HCT116 (cell line): Measurements from ENCODE around the gene UTF1. TPM values are rescaled to one million over a fixed set of nuclear protein-coding genes. Genes with fewer than 3 reads are reported as not detected.

Experiments used
- ATAC-seq: fragments of 200-7000 bp; cut with Tn5 transposase; 2 replicates; pipeline ENCODE4 v1.9.1; 2020; ENCODE audit warnings: mild to moderate bottlenecking, moderate library complexity
- BruUV-seq: library from RNA; stranded (reverse); fragments of 400-500 nt; replicated peaks from 2 replicates; lab custom pipeline; 2021; lab: Mats Ljungman, UMichigan
- CTCF ChIA-PET: fragments of 300-600 bp; sonication (Branson Sonifier 250); formaldehyde crosslinking; loops from one replicate; lab custom pipeline; 2021; ENCODE audit warnings: antibody characterized with exemption; lab: Charles Lee
- POLR2A ChIA-PET: fragments of 300-600, 350-600 bp; sonication (Branson Sonifier 250); formaldehyde crosslinking; loops from one replicate; lab custom pipeline; 2021; ENCODE audit warnings: antibody characterized with exemption; lab: Charles Lee
- RAD21 ChIA-PET, 2 experiments: fragments of 300-600 bp; sonication (Branson Sonifier 250); formaldehyde crosslinking; loops; one replicate each; lab custom pipeline; 2023; ENCODE audit warnings: low total read pairs in 2 of 2; ENCODE audit not compliant: uncharacterized antibody in 2 of 2, unreplicated experiment in 2 of 2, low non-redundant PET in 1 of 2; lab: Charles Lee
- DNase-seq: peaks from one replicate; pipeline ENCODE4 v3.0.0-alpha.2; 2010; ENCODE audit warnings: low read depth, low spot score
- H2AFZ ChIP-seq: fragments of 200-600 bp; shearing (Covaris generic), sonication (generic); 2 replicates; pipeline ENCODE4 v1.6.1; 2017; ENCODE audit warnings: low read depth, mixed run types, mixed read lengths, antibody characterized with exemption, low read length; ENCODE audit not compliant: poor library complexity, severe bottlenecking
- H3K27ac ChIP-seq: 2 replicates; pipeline ENCODE4 v1.5.1; 2012; ENCODE audit warnings: low read depth, low read length
- H3K27me3 ChIP-seq: fragments of 200-600 bp; sonication (generic); 2 replicates; pipeline ENCODE4 v1.6.1; 2016; ENCODE audit warnings: mixed run types, low read length, mixed read lengths; ENCODE audit not compliant: insufficient read depth
- H3K36me3 ChIP-seq, 2 experiments: fragments of 200-500 bp in 1 of 2; fragments of 200-600 bp in 1 of 2; sonication (Bioruptor generic) in 1 of 2; sonication (generic) in 1 of 2; 2 replicates each; pipeline versions ENCODE4 v1.5.1 to v1.6.1; 2014 to 2016; ENCODE audit warnings: low read length in 2 of 2, inconsistent platforms in 1 of 2, mixed read lengths in 1 of 2, mixed run types in 1 of 2; ENCODE audit not compliant: insufficient read depth in 2 of 2, control insufficient read depth in 1 of 2
- H3K4me1 ChIP-seq, 2 experiments: fragments of 200-600 bp in 1 of 2; sonication (generic) in 1 of 2; 2 replicates each; pipeline versions ENCODE4 v1.5.1 to v1.6.1; 2012 to 2017; ENCODE audit warnings: low read length in 2 of 2, inconsistent platforms in 1 of 2, mild to moderate bottlenecking in 1 of 2, mixed read lengths in 1 of 2, mixed run types in 1 of 2, moderate library complexity in 1 of 2; ENCODE audit not compliant: insufficient read depth in 2 of 2, control insufficient read depth in 1 of 2
- H3K4me2 ChIP-seq: fragments of 200-600 bp; sonication (generic); 2 replicates; pipeline ENCODE4 v1.6.1; 2017; ENCODE audit warnings: mixed run types, low read length, mixed read lengths
- H3K4me3 ChIP-seq, 2 experiments: fragments of 200-600 bp in 1 of 2; sonication (generic) in 1 of 2; replicated peaks in 1 of 2; 2 replicates each; pipeline ENCODE4 v1.5.1; 2011 to 2016; ENCODE audit warnings: low read length in 2 of 2, control low read depth in 1 of 2, low read depth in 1 of 2, mild to moderate bottlenecking in 1 of 2, mixed read lengths in 1 of 2, mixed run types in 1 of 2
- H3K79me2 ChIP-seq: fragments of 200-600 bp; sonication (generic); 2 replicates; pipeline ENCODE4 v1.6.1; 2017; ENCODE audit warnings: mild to moderate bottlenecking, mixed run types, low read length, moderate library complexity, mixed read lengths; ENCODE audit not compliant: insufficient read depth
- H3K9ac ChIP-seq: fragments of 200-600 bp; sonication (generic); 2 replicates; pipeline ENCODE4 v1.6.1; 2016; ENCODE audit warnings: low read length, mixed read lengths
- H3K9me2 ChIP-seq: fragments of 200-600 bp; sonication (generic), shearing (Covaris generic); 2 replicates; pipeline ENCODE4 v1.6.1; 2017; ENCODE audit warnings: mixed run types, mild to moderate bottlenecking, moderate library complexity; ENCODE audit not compliant: insufficient read depth
- H3K9me3 ChIP-seq, 2 experiments: fragments of 200-500 bp in 1 of 2; fragments of 200-600 bp in 1 of 2; sonication (Bioruptor generic) in 1 of 2; sonication (generic) in 1 of 2; 2 replicates each; pipeline ENCODE4 v1.6.1; 2014 to 2017; ENCODE audit warnings: low read length in 2 of 2, mixed read lengths in 2 of 2, inconsistent platforms in 1 of 2, low read depth in 1 of 2, mild to moderate bottlenecking in 1 of 2, mixed run types in 1 of 2, moderate library complexity in 1 of 2; ENCODE audit not compliant: control insufficient read depth in 1 of 2, insufficient read depth in 1 of 2
- H4K20me1 ChIP-seq: fragments of 200-600 bp; sonication (generic), shearing (Covaris generic); 2 replicates; pipeline ENCODE4 v1.6.1; 2017; ENCODE audit warnings: mixed run types, mild to moderate bottlenecking, moderate library complexity; ENCODE audit not compliant: insufficient read depth
- ATF3 ChIP-seq: IDR thresholded peaks from 2 replicates; pipeline ENCODE4 v1.6.1; 2012
- CBX3 ChIP-seq: IDR thresholded peaks from 2 replicates; pipeline ENCODE4 v1.6.1; 2012; ENCODE audit warnings: low read depth
- CEBPB ChIP-seq: IDR thresholded peaks from 2 replicates; pipeline ENCODE4 v1.6.1; 2012; ENCODE audit warnings: low read depth
- EGR1 ChIP-seq: IDR thresholded peaks from 2 replicates; pipeline ENCODE4 v1.6.1; 2012; ENCODE audit warnings: low read depth
- ELF1 ChIP-seq: IDR thresholded peaks from 2 replicates; pipeline ENCODE4 v1.6.1; 2012; ENCODE audit warnings: low read depth, borderline replicate concordance
- EZH2 ChIP-seq: fragments of 200-600 bp; sonication (generic); IDR thresholded peaks from 2 replicates; pipeline ENCODE4 v1.6.1; 2017; ENCODE audit warnings: antibody characterized with exemption, mixed run types
- EZH2phosphoT487 ChIP-seq: fragments of 200-600 bp; IDR thresholded peaks from 2 replicates; pipeline ENCODE4 v1.6.1; 2018; ENCODE audit warnings: antibody characterized with exemption, borderline replicate concordance
- FOSL1 ChIP-seq: IDR thresholded peaks from 2 replicates; pipeline ENCODE4 v1.6.1; 2012; ENCODE audit warnings: low read depth
- JUND ChIP-seq: IDR thresholded peaks from 2 replicates; pipeline ENCODE4 v1.6.1; 2012
- MAX ChIP-seq: IDR thresholded peaks from 2 replicates; pipeline ENCODE4 v1.6.1; 2012
- POLR2AphosphoS5 ChIP-seq: IDR thresholded peaks from 2 replicates; pipeline ENCODE4 v1.6.1; 2011; ENCODE audit warnings: mild to moderate bottlenecking, low read depth, low read length, moderate library complexity
- REST ChIP-seq: IDR thresholded peaks from 2 replicates; pipeline ENCODE4 v1.6.1; 2012; ENCODE audit warnings: low read depth
- SP1 ChIP-seq: IDR thresholded peaks from 2 replicates; pipeline ENCODE4 v1.6.1; 2012; ENCODE audit warnings: low read depth
- YY1 ChIP-seq: IDR thresholded peaks from 2 replicates; pipeline ENCODE4 v1.6.1; 2011; ENCODE audit warnings: low read length, low read depth, moderate library complexity, mild to moderate bottlenecking; ENCODE audit not compliant: insufficient replicate concordance; ENCODE audit errors: extremely low read depth
- ZBTB33 ChIP-seq: IDR thresholded peaks from 2 replicates; pipeline ENCODE4 v1.6.1; 2011; ENCODE audit warnings: mild to moderate bottlenecking, low read length, moderate library complexity; ENCODE audit not compliant: insufficient replicate concordance; ENCODE audit errors: extremely low read depth
- ZFX ChIP-seq: fragments of 450-650 bp; IDR thresholded peaks from 2 replicates; pipeline ENCODE4 v1.6.1; 2017
- intact Hi-C: fragments of 100-400 bp; cut with micrococcal nuclease; formaldehyde crosslinking; loops from 2 replicates; pipeline ENCODE4 v1.10.0; 2022
- total RNA-seq: library from RNA; stranded (reverse); gene quantifications from one replicate; pipeline ENCODE4 v1.2.1, GENCODE V29; 2021; ENCODE audit not compliant: unreplicated experiment
- TF ChIP-seq, protein P1 (sequence below), 3 experiments: fragments of 200-600 bp in 1 of 3; sonication (generic) in 1 of 3; IDR thresholded peaks in 2 of 3; conservative IDR thresholded peaks in 1 of 3; 2 replicates each; pipeline ENCODE4 v1.5.1; 2012 to 2017; ENCODE audit warnings: low read depth in 2 of 3, low read length in 2 of 3, antibody characterized with exemption in 1 of 3, borderline replicate concordance in 1 of 3, control low read depth in 1 of 3, mild to moderate bottlenecking in 1 of 3, mixed read lengths in 1 of 3, mixed run types in 1 of 3, moderate library complexity in 1 of 3; ENCODE audit not compliant: insufficient read depth in 1 of 3

Gene UTF1
- total RNA-seq, 1 experiment from 2014 or later: not detected

- TF ChIP-seq, protein P1, sequence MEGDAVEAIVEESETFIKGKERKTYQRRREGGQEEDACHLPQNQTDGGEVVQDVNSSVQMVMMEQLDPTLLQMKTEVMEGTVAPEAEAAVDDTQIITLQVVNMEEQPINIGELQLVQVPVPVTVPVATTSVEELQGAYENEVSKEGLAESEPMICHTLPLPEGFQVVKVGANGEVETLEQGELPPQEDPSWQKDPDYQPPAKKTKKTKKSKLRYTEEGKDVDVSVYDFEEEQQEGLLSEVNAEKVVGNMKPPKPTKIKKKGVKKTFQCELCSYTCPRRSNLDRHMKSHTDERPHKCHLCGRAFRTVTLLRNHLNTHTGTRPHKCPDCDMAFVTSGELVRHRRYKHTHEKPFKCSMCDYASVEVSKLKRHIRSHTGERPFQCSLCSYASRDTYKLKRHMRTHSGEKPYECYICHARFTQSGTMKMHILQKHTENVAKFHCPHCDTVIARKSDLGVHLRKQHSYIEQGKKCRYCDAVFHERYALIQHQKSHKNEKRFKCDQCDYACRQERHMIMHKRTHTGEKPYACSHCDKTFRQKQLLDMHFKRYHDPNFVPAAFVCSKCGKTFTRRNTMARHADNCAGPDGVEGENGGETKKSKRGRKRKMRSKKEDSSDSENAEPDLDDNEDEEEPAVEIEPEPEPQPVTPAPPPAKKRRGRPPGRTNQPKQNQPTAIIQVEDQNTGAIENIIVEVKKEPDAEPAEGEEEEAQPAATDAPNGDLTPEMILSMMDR (IDR thresholded peaks at IDR 0.05 in 2 of 3, conservative IDR thresholded peaks at IDR 0.05 in 1 of 3; ENCODE audit: borderline replicate concordance in 1 of 3, insufficient read depth in 1 of 3, low read depth in 2 of 3, low read length in 2 of 3): no peak
- no peak for TF ChIP-seq CBX3
- no peak for TF ChIP-seq YY1
- no peak for TF ChIP-seq ZFX
- TF ChIP-seq ATF3: no peak
- TF ChIP-seq FOSL1: no peak
- no peak for TF ChIP-seq EGR1
These were observed 23.4 kb downstream of the UTF1 start (continued) for GRCh38 chr10:133253361-133253955.

DNA sequence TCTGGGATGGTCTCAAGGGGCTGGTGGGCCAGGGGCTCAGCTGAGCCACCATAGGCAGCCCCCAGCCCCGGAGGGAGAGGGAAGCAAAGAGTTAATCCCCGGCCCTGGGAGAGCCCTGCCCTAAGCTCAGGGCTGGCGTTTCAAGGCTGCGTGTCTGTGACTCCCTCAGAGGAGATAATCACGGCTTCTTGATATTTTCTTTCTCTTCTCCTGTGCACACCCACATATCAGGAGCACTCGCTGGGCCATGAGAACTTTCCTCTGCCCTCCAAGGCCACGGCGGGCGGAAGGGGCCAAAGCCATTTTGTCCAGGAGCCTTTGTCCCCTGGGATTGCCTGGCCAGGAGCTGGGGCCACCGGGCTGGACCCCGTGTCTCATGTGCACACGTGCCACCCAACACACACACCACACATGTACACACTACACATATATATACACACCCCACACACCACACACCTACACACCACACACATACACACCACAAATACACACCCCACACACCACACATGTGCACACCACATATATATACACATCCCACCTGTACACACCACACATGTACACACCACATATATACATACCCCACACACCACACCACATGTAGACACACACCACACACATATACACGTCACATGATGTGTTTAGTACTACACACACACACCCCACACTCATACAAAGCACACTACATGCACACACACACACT is 24.6 kb downstream of the UTF1 start:
- no peaks in the 10 kb centered on the region for H3K9me3 ChIP-seq
- H3K4me1 ChIP-seq: peaks cover 25 to 28% of the 10 kb centered on the region in 2 experiments
- H2AFZ ChIP-seq: no peak overlapping the region
- DNase-seq (no peak), ATAC-seq (no peak)
- H3K4me2 ChIP-seq: no peak overlapping the region
- no TSS peak for BruUV-seq
- no peak overlapping the region for H3K9ac ChIP-seq
- no peaks in the 10 kb centered on the region for H3K36me3 ChIP-seq
- no peak overlapping the region for H3K27ac ChIP-seq
- H3K79me2 ChIP-seq: no peaks in the 10 kb centered on the region
- intact Hi-C loops: loop anchor here (5.0 to 10.0 kb wide), 2 partner anchors 312 to 350 kb away; partner anchors contain the start of gene CFAP46
- no peaks in the 10 kb centered on the region for H3K9me2 ChIP-seq
- H3K27me3 ChIP-seq: no peaks in the 10 kb centered on the region
- no peaks in the 10 kb centered on the region for H4K20me1 ChIP-seq
- H3K4me3 ChIP-seq: no peak overlapping the region
- RAD21 ChIA-PET: no interaction called here
- POLR2A ChIA-PET: no interaction called here
- CTCF ChIA-PET: no interaction called here
- TF ChIP-seq ZFX (no peak), EZH2 (no peak), JUND (no peak), SP1 (no peak), CEBPB (no peak), POLR2AphosphoS5 (no peak), CBX3 (no peak), REST (no peak), MAX (no peak), ZBTB33 (no peak), ELF1 (no peak), EZH2phosphoT487 (no peak)
